Hematopoietic multipotent progenitor cell treated with erythropoietin and hydrocortisone succinate and interleukin-3 and kit ligand, for 8 days (in vitro differentiated cells): ENCODE measurements around the gene TAGLN.
A peak's percentile ranks its signal among the peaks of the same experiment; 100 is the strongest.

Source experiments
- DNase-seq: peaks from one replicate; pipeline ENCODE4 v3.0.0-alpha.2; 2015

The TAGLN gene

DNA sequence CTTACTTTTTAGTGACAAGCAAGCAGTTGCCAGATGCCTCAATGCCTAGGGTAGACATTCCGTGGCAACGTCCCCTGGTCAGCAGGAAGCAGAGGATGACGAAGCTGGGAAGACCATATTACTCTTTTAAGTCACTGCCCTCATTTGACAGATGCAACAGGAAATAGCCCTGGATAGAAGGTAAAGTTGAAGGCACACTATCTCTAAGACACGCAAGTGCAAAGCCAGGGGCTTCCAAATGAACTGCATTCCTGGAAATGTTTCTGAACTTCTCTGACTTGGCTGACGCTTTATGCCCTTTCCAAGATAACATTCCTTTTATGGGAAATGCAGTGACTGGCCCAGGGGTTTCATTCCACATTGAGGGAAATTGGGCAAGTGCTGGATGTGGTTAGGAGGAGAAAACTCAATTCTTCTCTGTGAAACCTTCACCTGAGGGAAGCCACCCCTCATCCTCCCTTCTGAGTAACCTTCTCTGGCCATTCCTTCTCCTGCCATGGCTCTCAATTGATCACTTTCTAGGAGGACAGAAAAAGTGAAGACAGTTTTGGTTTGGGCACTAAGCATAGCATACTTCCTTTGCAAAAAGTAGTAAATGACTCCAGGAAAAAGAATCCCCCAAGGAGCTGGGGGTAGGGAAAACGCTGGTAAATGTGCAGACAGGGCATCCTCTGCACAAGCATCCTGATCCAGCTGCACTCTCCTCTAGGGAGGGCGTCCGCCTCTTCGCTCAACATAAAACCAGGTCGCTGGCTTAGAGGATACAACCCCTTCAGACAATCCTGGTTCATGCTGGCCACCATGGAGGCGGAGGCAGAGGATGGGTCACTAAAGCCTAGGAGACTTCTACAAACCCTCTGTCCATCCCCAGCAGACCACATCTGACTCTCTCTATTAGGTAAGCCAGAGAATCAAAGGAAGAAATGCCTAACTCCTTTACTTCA, 18.2 kb downstream of the TAGLN start:
- DNase-seq = no peak

DNA sequence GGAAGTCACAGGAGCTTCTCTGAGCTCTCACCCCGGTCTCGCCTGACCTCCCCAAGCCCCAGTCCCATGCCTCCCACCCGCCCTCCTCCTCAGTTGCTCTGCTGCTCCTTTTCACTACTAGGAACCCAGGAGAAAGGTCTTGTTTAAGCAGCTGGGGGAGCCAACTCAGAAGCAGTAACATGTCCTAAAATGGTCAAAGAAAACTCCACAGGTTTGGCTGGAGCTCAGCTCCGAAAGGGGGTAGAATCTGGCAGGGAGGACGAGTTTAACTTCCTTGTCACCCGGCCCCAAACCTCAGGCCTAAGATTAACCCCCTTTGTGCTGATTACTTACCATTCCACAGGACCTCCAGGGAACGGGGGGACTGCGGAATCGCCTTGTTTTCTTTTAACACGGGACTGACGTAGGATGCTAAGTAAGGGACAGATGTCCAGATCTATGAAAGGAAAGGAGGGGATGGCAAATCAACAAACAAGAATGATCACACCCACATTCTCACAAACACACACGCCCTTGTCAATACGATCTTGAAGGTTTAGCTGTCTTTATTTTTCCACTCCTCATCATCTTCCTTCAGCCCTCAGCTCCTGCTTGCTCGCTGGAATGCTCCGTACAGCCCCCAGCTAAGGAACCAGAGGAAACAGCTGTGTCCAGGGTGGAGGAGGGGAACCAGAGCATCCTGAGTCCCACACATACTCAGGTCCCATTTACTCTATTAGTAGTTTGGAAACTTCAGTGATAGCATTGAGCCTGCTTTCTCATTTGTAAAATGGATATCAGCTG, 19.2 kb downstream of the TAGLN start:
- DNase-seq = no peak

DNA sequence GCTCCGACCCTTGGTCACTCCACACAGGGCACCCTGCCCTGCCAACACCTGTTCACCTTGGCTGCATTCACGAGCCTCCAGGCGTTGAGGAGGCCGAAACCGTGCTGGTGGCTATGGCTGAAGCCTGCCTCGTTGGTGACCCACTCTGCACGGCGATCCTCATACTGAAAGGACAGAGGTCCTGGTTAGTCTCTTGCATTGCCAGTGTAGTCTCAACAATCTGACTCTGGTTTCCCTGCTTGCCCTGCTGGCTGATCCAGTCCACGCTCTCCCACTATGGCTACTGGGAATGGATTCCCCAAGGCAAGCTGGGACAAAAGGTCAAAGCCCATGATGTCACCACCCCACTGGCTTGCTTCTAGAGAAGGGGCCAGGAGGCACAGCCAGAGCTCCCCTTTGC, 19.8 kb downstream of the TAGLN start:
- peak; percentile 0 for DNase-seq

GRCh38 chr11:117219455-117219854, 20.3 kb downstream of the TAGLN start:
- DNase-seq = peak; percentile 15

DNA sequence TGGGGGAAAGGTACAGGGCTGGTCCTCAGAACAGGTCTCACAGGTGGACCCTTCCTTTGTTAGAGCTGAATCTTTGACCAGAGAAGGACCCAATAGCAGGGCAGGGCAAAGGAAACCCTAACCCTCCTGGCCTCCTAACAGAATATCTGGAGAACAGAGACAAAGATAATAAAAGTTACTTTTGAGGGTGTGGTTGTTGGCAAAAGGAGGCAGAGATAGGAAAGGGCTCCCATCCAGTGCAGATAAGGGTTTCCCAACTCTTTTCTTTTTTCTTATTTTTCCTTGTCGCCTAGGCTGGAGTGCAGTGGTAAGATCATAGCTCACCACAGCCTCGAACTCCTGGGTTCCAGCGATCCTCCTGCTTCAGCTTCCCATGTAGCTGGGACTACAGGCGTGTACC, 20.8 kb downstream of the TAGLN start:
- peak; percentile 82 for DNase-seq

DNA sequence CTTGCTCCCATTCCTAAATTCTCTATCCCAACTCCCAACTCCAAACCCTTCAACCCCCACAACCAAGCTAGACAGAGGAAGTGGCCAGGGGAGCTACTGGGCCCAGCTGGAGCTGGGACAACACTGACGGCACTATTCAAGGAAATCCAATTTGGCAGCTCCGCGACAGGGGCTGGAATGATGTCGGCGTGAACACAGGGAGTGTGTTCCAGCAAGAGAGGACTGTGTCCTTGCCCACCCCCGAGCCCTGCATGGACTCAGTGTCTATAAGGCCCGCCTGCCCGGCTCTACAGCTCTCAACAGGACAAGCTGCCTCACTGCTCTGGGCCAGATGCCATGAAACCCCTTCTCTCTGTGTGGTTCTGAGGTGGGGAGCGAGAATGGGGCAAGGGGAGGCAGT, 21.4 kb downstream of the TAGLN start:
- peak; percentile 34 for DNase-seq

- no peak for DNase-seq
Measured at GRCh38 chr11:117220999-117221774, 22.0 kb downstream of the TAGLN start.

GRCh38 chr11:117221775-117222517, 22.8 kb downstream of the TAGLN start:
- peak; percentile 50 for DNase-seq

DNA sequence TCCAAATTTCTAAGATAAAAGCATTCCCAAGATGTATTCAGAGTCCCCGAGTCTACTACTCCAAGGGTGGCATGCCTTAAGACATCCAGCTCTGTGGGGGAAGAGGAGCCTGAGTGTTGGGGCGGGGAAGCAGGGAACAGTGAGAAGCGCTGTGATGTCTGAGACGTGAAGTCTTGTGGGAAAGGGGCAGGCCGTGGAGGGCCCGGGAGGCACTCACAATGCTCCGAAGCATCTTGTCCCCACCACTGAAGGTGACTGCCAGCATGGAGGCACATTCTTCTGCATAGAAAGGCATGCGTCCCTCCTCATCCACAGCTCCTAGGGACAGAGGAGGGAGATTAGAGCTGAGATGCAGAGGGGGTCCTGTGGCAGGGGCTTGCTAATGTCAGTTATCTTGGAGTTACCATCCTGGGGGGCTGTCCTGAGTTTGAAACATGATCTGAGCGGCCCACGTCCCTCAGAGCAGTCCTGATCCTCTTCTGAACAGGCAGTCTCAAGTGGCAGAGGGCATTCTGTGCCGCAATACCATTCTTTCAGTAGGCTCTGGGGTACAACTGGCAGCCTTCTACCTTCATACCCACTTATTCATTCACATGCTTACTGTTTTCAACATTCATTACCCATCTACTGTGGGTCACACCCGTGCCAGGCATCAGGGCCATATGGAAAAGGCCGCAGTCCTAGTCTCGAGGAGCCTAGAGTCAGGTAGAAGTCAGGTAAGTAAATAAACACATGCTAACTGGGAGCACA, 24.0 kb downstream of the TAGLN start:
- no peak for DNase-seq

DNA sequence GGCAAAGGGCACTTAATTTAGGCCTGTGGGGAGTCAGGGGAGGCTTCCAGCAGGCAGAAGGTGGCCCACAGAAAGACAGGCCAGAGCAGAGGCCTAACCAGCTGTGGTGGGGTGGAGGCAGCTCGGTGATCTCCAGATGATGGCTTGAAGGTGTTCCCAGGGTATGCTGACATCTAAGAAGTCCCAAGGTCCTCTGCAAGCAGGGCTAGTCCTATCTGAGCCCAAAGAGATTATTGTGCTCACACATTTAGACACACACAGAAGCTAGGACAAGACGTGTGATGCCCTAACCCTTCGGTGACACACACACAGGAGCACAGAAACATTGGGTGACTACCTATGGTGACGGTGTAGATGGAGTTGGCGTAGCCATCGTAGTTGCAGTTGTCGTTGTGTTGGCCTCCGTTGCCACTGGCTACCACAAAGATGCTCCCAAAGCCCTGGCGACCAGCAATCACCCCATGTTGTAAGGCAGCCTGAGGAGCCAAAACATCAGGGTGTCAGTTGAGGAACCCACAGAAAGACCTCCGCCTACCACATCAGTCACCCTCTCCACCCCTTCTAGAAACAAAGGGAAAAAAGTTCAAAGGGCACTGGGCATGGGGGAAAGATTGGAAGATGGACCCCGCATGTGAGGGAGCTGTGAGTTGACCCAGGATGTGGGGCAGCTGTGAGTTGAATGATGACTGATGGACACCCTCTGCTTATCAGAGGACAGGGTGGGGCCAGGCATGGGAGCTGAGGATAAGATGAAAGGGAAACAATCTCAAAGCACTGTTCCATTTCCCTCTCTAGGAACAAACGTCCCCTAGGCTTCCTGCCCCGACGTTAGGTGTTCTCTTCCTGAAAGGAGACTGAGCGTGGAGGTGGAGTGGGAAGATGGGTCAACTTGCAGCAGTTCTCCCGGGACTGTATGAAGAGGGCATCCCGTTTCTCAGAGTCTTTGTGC, 24.8 kb downstream of the TAGLN start:
- DNase-seq = peak; percentile 91

GRCh38 chr11:117225553-117226170, 26.5 kb downstream of the TAGLN start:
- DNase-seq = no peak

- peak; percentile 94 for DNase-seq
Measured at GRCh38 chr11:117226388-117227385, 27.5 kb downstream of the TAGLN start.

GRCh38 chr11:117228091-117228490, 28.9 kb downstream of the TAGLN start:
- no peak for DNase-seq

DNA sequence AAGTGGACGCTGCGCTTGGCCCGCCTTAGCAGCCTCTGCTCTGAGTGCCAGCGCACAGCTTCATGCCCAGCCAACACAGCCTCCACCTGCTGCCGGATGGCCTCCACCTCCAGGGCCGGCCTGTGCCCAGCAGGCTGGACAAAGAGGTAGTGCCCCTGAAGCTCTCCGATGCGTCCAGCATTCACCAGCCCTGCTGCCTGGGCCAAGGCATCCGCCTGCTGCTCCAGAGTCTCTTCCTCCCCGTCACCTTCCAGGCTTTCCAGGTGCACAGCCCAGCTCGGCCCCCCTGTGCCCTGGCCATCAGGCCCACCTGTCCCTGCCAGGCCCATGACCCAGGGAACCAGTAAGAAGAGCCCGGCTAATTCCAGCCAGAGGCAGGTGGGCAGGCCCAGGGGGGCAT, 30.2 kb downstream of the TAGLN start:
- no peak for DNase-seq

- DNase-seq = no peak
Measured at GRCh38 chr11:117229931-117230285, 30.7 kb downstream of the TAGLN start.

DNA sequence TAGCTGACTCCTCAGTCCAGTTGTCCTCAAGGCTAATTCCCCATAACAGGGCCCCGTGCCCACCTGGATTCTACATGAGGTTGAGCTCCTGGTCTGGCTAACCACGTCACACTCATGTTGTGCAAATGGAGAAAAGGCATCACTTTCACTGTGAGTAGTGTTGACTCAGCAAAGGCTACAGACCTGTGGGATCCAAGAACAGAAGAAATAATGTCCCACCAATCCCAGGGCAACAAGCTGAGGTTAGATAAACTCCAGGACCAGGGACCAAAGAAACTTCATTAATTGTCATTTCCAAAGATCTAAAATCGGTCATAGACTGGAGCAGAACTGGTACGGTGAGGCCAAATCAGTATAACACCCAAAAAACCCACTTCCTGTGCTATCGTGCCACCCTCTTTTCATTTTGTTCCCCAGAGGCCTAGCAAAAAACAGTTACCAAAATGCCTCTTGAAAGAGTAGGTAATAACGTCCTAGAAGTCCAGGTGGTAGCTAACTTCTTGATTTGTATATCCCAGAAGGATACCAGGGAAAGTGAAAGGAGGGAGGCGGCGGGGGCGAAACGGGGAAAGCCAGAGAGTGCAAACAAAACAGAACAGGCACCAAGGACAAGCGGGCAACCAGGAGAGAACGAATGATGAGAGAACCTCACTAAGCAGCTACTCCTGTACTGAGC, 31.3 kb downstream of the TAGLN start:
- DNase-seq = no peak

DNA sequence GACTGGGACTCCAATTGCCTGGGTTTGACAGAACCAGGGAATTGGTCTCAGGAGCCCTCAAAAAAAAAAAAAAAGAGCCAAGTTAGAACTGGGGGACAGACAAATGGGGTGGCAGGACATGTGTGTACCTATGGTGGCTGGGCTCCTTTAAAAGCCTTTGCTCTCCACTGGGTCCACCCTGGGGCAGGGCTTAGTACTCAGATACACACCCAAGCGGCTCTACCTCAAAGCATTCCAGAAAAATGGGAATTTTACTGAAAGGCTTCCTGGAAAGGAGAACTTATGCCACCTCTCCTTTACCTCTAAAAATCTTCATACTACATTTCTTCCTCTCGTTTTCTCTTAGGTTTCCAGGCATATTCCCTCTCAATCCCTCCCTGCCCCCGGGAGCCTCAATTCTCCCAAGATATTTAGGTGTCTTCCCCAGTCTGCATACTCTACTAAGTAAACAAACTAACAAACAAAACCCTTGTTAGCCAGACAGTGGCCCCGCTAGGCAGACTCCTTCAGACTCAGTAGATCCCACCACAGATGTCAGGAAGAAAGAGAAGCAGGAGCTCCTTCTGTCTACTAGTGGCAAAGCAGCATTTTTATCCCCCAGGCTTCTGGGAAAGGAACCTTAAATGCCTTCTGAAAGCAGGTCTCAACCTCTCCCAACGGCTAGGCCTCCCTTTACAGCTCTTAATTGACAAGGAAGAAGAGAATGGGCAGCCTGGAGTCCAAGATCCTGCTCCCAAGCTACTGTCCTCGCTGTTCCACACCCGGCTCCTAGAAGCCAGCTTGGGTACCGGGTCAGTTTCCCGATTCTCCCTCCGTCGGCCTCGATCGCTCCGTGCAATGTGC, 32.0 kb downstream of the TAGLN start:
- no peak for DNase-seq

GRCh38 chr11:117231842-117232091, 32.6 kb downstream of the TAGLN start, which contains the start of gene PCSK7:
Gene PCSK7, minus strand, starts transcription at chr11:117232073. Its CDS starts 2,229 bp downstream, at chr11:117229844.
- no peak for DNase-seq
